NB4 (cell line): ENCODE measurements around the gene PSME4.

Experiments used
- CTCF ChIP-seq: IDR thresholded peaks from one replicate; pipeline ENCODE4 v1.5.1; 2012; ENCODE audit warnings: low read depth, low read length
- MYC ChIP-seq: IDR thresholded peaks from 2 replicates; pipeline ENCODE4 v1.6.1; 2011; ENCODE audit warnings: low read depth, low read length
- POLR2A ChIP-seq: IDR thresholded peaks from 2 replicates; pipeline ENCODE4 v1.6.1; 2011; ENCODE audit warnings: mild to moderate bottlenecking; ENCODE audit not compliant: insufficient read length; ENCODE audit errors: extremely low read depth
- TF ChIP-seq, protein P1 (sequence below): IDR thresholded peaks from 2 replicates; pipeline ENCODE4 v1.6.1; 2011; ENCODE audit warnings: low read depth, low read length

DNA sequence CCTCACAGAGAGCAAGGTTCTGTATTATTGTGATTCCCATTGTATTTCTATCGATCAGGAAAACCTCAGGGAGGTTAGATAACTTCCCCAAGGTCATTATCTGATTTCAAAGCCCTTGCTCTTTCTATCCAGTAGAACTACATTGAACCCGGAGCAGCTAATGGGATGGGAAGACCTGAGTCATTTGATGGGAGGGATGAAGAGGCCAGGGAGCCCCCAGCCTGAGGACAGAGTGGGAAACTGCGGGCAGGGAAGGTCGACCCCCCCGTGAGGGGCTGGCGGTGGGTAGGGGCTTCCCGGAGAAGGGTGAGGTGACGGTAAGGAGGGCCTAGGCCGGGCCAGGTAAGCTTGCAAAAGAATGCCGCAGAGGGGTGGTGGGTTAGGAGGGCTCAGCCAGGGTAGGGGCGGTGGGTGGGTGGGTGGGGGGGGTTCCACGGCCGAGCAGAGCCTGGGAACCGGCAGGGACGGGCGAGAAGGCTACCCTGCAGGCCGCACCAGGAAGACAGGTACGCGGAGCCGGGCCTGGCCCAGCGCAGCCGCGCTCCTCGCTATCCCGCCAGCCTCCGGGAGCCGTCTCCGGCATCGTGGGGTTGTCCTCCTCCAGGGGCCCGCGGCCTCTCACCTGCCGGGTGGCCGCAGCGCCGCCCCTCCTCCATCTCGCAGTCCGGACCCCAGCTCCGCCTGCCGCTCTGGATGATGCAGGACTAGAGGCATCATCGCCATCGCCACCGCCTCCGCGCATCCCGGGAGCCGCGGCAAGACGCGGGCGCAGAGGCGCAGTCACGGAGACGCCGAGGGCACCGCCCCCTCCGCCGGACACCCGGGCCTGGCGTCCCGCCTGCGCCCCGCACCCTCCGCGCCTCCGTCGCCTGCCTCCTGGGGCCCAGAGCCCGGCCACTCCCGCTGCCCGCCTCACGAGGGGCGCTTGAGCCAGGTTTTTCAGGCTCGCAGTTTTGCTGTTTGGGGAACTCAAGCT is 111.3 kb downstream of the PSME4 start, which contains the start of gene GPR75:
- TF ChIP-seq CTCF (no peak), POLR2A (no peak), MYC (no peak)
- TF ChIP-seq, protein P1, sequence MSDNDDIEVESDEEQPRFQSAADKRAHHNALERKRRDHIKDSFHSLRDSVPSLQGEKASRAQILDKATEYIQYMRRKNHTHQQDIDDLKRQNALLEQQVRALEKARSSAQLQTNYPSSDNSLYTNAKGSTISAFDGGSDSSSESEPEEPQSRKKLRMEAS: no peak
